ENCODE results near the gene PRAME. TPM values are rescaled to one million over a fixed set of nuclear protein-coding genes. Genes with fewer than 3 reads are reported as not detected.

The PRAME gene
- total and polyA plus RNA-seq, 2 experiments from 2014 or later: not detected

GRCh38 chr22:22569218-22569617 is 10.2 kb upstream of the PRAME start:
- no peak for TF ChIP-seq CTCF (IDR thresholded peaks at IDR 0.05; ENCODE audit: low read depth, low read length)
- H3K9me3 ChIP-seq (ENCODE audit: low read depth): no peaks in the 10 kb centered on the region
- H3K4me3 ChIP-seq: no peak overlapping the region
- no peaks in the 10 kb centered on the region for H3K27me3 ChIP-seq
- H3K4me1 ChIP-seq (ENCODE audit: low read depth): no peaks in the 10 kb centered on the region
- H3K36me3 ChIP-seq: no peaks in the 10 kb centered on the region
- no peak overlapping the region for H3K27ac ChIP-seq
- DNase-seq (ENCODE audit: low read depth in 1 of 2, low spot score in 1 of 2): no peak

GRCh38 chr22:22565981-22566380 is 6.9 kb upstream of the PRAME start:
- no peaks in the 10 kb centered on the region for H3K9me3 ChIP-seq (ENCODE audit: low read depth)
- DNase-seq (ENCODE audit: low read depth in 1 of 2, low spot score in 1 of 2): peak in 1 of 2 donors; percentile 61
- TF ChIP-seq CTCF (IDR thresholded peaks at IDR 0.05; ENCODE audit: low read depth, low read length): no peak
- no peak overlapping the region for H3K27ac ChIP-seq
- no peaks in the 10 kb centered on the region for H3K4me1 ChIP-seq (ENCODE audit: low read depth)
- no peaks in the 10 kb centered on the region for H3K27me3 ChIP-seq
- H3K36me3 ChIP-seq: no peaks in the 10 kb centered on the region
- H3K4me3 ChIP-seq: no peak overlapping the region

- no peak overlapping the region for H3K27ac ChIP-seq
- TF ChIP-seq CTCF (IDR thresholded peaks at IDR 0.05; ENCODE audit: low read depth, low read length): no peak
- H3K27me3 ChIP-seq: no peaks in the 10 kb centered on the region
- no peak for DNase-seq (ENCODE audit: low read depth in 1 of 2, low spot score in 1 of 2)
- H3K4me1 ChIP-seq (ENCODE audit: low read depth): no peaks in the 10 kb centered on the region
- H3K9me3 ChIP-seq (ENCODE audit: low read depth): no peaks in the 10 kb centered on the region
- H3K36me3 ChIP-seq: no peaks in the 10 kb centered on the region
- H3K4me3 ChIP-seq: no peak overlapping the region
Observed at GRCh38 chr22:22558071-22558971, 744 bp downstream of the PRAME start.

- no peaks in the 10 kb centered on the region for H3K27me3 ChIP-seq
- DNase-seq (ENCODE audit: low read depth in 1 of 2, low spot score in 1 of 2): no peak
- H3K36me3 ChIP-seq: no peaks in the 10 kb centered on the region
- TF ChIP-seq CTCF (IDR thresholded peaks at IDR 0.05; ENCODE audit: low read depth, low read length): no peak
- H3K27ac ChIP-seq: no peak overlapping the region
- H3K4me1 ChIP-seq (ENCODE audit: low read depth): no peaks in the 10 kb centered on the region
- H3K4me3 ChIP-seq: no peak overlapping the region
- no peaks in the 10 kb centered on the region for H3K9me3 ChIP-seq (ENCODE audit: low read depth)
Observed at GRCh38 chr22:22556995-22557925, 1.8 kb downstream of the PRAME start.

- Histone ChIP-seq H3K4me1 (ENCODE audit: low read depth) (no peaks in the 10 kb centered on the region), H3K4me3 (no peak overlapping the region), H3K9me3 (ENCODE audit: low read depth) (no peaks in the 10 kb centered on the region), H3K36me3 (no peaks in the 10 kb centered on the region), H3K27ac (no peak overlapping the region), H3K27me3 (no peaks in the 10 kb centered on the region)
- TF ChIP-seq CTCF (IDR thresholded peaks at IDR 0.05; ENCODE audit: low read depth, low read length): no peak
- no peak for DNase-seq (ENCODE audit: low read depth in 1 of 2, low spot score in 1 of 2)
Observed at GRCh38 chr22:22556578-22556977, 2.5 kb downstream of the PRAME start.
